GM18858 (cell line): ENCODE data around the gene ELL.

Source experiments
- ATAC-seq: cut with Tn5 transposase; IDR thresholded peaks from one replicate; pipeline ENCODE4 v1.9.1; 2021; ENCODE audit not compliant: unreplicated experiment

The ELL gene

DNA sequence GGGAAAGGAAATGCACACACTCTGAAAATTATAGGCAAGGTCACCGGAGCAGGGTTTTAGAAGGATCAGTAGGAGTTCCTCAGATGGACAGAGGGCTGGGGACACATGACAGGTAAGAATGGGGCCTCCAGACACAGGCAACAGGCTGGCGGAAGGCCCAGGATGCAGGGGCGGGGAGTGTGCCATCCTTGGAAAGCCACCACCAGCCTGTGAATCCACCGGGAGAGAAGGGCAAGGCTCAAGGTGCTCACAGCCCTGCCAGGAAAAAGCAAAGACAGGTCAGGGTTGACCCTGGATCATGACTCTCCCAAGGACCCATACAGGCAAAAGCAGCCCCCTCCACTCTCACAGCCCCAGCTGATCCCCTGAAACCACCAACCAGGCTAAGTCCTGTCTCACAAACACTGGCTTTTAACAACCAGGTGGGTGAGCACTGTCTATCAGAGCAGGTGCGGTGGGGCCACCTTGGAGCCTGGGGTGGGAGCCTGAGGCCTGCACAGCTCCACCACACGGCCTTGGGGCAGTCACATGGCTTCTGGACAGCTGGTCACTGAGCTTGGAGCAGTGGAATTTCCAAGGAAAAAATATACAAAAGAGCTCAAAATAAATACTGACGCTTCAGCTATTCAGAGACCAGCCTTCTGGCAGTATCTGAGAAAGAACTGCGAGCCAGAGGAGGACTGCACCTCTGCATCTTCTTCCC lies 48.7 kb downstream of the ELL start:
- ATAC-seq = no peak

DNA sequence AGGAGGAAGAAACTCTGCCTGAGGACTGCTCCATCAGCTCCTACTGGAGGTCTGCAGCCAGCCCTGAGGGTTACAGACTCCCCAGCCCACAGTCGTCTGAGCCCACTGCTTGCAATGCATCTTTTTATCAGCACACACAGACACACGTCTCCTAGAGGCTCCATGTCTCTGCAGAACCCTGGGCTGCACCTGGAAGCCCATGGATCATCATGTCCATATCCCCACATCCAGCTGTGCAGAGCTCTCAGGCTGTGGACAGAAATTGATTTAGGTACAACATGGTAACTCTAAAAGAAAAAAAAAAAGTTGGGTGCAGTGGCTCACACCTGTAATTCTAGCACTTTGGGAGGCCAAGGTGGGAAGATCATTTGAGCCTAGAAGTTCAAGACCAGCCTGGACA lies 51.1 kb downstream of the ELL start:
- ATAC-seq = no peak

DNA sequence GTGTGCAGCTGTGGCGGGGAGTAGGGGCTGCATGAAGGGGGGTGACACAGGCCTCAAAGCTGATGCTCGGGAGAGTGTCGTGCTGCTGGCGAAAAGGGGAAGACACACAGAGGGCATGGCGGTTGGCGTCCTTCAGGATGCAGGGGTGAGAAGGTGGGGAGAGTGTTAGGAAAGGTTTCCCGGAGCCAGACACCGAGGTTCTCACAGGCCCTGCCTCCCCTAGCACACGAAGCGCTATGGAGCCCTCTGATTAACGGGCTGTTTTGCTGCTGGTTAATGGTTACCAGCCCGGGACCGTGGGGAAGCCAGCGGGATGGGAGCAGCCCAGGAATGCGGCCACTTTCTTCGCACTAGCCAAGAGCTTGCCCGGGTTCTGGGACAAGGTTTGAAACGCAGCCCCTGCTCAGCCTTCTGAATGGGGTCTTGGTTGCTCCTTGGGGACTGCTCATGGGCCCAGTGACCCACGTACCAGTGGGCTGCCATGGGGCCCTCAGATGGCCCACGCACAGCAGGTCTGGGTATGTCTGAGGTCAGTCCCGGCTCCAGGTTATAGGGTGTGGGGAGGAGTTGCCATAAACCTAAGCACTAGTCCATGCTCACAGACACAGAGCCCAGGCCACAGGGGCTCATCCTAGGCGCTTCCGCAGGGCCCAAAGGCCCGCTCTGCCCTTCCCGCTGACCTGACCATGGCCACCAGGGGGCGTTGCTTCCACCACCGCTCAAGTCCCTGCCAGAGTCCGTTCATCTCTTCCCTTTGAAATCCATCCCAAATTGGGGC lies 52.6 kb downstream of the ELL start:
- no peak for ATAC-seq

- no peak for ATAC-seq
Measured at GRCh38 chr19:18468517-18468916, 53.4 kb downstream of the ELL start.

- ATAC-seq = no peak
Measured at GRCh38 chr19:18467978-18468377, 53.9 kb downstream of the ELL start.

- ATAC-seq = no peak
Measured at GRCh38 chr19:18466354-18466753, 55.5 kb downstream of the ELL start.

DNA sequence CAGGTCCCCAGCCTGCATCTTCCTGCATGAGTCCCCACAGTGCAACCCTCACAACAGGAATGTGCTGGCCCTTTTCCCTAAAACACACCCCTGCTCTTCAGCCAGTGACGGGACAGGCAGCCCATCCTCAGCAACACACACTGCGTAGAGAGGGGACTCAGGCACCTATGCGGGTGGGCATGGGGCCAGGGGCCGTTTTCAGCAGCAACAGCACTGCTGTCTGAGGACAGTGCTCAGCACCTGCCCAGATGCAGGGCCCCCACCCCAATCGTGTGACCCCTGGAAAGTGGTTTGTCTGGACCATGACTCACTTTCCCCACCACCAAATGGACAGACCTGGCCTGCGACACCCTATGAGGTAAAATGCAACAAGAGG lies 55.9 kb downstream of the ELL start:
- ATAC-seq = no peak

- ATAC-seq = no peak
Measured at GRCh38 chr19:18465214-18465963, 56.5 kb downstream of the ELL start.

GRCh38 chr19:18464646-18465045 lies 57.2 kb downstream of the ELL start:
- ATAC-seq = no peak

GRCh38 chr19:18461471-18461870 lies 60.4 kb downstream of the ELL start:
- ATAC-seq = no peak

DNA sequence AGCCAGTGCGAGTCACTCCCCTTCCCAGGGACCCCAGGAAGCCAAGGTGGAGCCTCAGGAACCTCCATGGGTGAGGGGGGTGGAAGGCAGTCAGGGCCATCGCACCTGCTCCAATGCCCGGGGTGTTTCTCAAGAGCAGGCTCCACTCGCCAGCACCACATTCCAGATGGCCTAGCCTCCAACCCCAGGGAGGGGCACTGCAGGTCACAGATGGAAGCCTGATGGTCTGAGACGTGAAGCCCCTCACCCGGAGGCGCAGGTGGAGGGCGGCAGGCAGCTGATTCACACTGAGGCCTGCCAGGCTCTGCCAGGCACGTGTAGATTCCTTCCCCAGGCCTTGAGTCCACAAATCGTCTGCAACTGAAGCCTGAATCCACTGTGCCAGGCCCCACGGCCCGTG lies 61.0 kb downstream of the ELL start:
- no peak for ATAC-seq

DNA sequence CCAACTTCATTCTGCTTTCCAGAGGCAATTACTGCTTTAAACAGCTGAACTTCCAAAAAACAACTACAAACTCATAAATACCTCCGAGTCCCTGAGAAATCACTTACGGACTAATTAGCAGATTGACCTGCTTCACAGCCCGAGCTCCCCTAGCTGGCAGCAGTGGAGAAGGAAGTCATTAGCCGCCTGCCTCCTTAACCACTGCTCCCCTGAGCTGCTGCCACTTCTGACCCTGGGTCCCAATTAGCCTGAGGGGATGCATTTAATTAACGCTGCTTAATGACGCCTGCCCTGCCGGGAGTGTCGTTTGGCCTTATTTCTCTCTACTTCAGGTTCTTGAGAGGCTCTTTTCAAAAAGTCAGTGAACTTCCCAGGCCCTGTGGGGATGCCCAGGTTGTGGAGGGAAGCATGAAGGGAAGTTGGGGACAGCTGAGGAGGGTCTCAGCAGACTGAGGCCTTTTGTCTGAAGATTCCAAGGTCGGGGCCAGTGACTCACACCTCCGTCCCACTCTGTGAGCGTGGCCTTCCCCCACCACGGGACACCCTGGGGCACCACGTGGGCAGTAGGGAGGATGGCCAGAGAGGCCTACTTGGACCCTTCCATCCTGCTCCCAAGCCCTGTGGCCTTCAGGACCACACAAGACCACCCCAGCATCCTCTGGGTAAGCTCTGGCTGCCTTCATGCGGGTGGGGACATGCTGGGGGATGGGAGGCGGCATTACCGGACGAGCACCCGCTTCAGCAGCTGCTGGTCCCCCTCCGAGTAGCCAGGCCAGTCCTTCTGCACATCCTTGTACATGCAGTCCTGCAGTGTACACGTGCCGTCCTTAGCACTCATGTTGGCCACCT lies 64.2 kb downstream of the ELL start:
- ATAC-seq = no peak

GRCh38 chr19:18456974-18457373 lies 64.9 kb downstream of the ELL start:
- ATAC-seq = no peak

GRCh38 chr19:18456279-18456678 lies 65.6 kb downstream of the ELL start:
- no peak for ATAC-seq

DNA sequence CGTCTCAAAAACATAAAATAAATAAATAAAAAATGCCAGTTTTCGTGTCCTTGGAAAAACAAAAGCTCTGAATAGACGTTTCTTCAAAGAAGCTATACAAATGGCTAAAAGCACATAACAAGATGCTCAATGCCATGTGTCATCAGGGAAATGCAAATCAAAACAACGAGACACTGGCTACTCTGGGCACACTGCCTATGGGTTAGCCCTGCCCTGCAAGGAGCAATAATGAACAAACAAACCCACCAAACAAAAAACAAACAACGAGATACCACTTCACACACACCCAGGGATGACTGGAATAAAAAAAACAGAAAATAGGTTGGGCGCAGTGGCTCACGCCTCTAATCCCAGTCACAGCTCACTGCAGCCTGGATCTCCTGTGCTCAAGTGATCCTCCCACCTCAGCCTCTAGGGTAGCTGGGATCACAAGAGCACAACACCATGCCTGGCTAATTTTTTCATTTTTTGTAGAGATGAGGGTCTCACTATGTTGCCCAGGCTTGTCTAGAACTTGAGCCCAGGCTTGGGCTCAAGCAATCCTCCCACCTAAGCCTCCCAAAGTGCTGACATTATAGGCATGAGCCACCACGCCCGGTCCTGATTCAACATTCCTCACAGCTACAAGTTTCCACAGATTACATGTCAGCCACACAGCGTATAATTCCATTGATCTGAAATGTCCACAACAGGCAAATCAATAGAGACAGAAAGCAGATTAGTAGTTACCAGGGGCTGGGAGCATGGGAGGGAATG lies 68.4 kb downstream of the ELL start:
- ATAC-seq = no peak

GRCh38 chr19:18452386-18452785 lies 69.5 kb downstream of the ELL start:
- no peak for ATAC-seq

- no peak for ATAC-seq
Measured at GRCh38 chr19:18450931-18451836, 70.7 kb downstream of the ELL start.

DNA sequence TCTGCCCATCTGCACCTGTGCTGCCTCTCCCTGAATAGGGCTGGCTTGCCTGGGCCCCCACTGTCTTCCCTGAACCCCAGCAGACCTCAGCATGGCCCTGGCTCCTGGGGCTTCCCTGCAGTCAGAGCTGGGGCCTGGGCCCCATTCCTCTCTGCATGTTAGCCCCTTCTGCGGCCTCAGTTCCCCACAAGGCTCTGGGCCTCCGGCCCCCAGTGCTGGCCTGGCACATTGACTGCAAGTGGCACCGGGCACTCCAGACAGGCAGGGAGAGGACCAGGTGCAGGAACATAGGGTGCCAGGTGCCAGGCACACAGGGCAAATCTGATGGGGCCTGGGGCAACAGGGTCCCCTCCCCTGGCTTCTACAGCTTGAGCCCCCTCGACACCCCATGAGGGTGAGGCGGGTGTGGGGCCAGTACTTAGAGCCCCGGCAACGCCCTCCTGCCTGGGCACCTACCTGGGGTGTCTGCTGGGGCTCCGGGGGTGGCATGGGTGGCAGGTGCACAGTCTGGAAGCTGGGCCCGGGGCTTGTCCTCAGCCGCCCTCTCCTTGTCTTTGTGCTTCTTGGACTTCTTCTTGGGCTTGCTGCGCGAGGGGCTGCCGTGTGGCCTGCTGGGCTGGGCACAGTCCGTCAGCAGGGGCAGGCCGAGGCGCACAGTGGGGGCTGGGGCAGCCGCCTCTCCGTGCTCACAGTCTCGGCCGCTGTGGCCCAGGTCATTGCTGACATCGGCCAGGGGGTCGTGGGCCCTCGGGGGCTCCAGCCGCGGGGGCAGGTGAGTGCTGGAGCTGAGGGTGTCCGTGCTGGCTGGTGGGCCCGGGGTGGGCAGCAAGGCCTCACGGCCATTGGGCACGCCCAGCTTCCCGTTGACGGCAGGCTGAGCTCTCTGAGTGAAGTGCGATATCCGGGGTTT lies 71.6 kb downstream of the ELL start:
- ATAC-seq = no peak
